Activated CD4-positive, alpha-beta memory T cell treated with anti-CD3 and anti-CD28 coated beads, Interleukin-2, amount 10 ng/mL, durations not matched to agents 7 days and 5 days (primary cell): ENCODE data around the gene PSD. TPM values are rescaled to one million over a fixed set of nuclear protein-coding genes. Genes with fewer than 3 reads are reported as not detected.
A peak's percentile ranks its signal among the peaks of the same experiment; 100 is the strongest.

Source experiments
- CTCF ChIA-PET: fragments of 350-600 bp; sonication (Branson Sonifier 250); formaldehyde crosslinking; loops from one replicate; lab custom pipeline; 2021; ENCODE audit warnings: antibody characterized with exemption, inconsistent platforms; lab: Charles Lee
- POLR2A ChIA-PET: fragments of 350-600 bp; sonication (Branson Sonifier 250); formaldehyde crosslinking; loops from one replicate; lab custom pipeline; 2021; ENCODE audit warnings: antibody characterized with exemption; lab: Charles Lee
- DNase-seq: peaks from one replicate; pipeline ENCODE4 v3.0.0-alpha.2; 2020
- H3K27ac Mint-ChIP-seq: one replicate; pipeline ENCODE4 v1.8.0; 2021; ENCODE audit warnings: mild to moderate bottlenecking, mixed read lengths
- H3K27me3 Mint-ChIP-seq: one replicate; pipeline ENCODE4 v1.8.0; 2021; ENCODE audit warnings: mixed read lengths
- H3K36me3 Mint-ChIP-seq: one replicate; pipeline ENCODE4 v1.8.0; 2021; ENCODE audit warnings: low read depth, mixed read lengths
- H3K4me1 Mint-ChIP-seq: one replicate; pipeline ENCODE4 v1.8.0; 2021; ENCODE audit warnings: mixed read lengths
- H3K4me3 Mint-ChIP-seq: one replicate; pipeline ENCODE4 v1.8.0; 2021; ENCODE audit warnings: mild to moderate bottlenecking, mixed read lengths
- H3K9me3 Mint-ChIP-seq: one replicate; pipeline ENCODE4 v1.8.0; 2021; ENCODE audit warnings: mixed read lengths
- total RNA-seq, 2 experiments: library from RNA; stranded (reverse); gene quantifications; one replicate each; pipeline ENCODE4 v1.2.3, GENCODE V29; 2021

The PSD gene
- total RNA-seq: 1 to 10 TPM; 1.4 TPM

DNA sequence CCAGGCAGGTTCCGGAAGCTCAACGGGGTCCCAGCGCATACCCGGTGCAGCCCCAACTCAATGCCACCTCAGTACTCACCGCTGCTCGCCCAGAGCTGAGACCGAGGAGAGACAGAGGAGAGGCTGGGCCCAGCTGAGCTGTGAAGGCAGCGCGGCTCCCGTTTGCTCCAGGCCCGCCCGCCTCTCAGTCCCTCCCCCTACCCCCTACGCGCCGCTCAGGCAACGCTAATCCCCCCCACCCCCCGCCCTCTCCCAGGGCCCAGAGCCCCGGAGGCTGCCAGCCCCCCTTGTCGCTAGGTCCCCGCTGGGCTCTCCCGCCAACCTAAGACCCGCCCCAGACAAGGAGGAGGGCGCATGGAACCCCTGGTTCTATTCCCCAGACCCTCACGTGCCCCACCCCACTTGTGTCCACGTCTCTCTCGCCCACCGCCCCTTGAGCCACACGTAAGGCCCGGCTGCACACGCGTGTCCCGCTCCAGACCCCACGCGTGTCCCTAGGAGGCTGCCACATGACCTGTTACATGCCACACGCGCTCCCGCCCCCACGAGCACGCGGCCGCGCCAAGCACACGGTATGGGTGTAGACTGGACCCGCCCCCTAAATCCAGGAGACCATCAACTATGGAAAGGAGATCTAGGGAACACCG is at the start of gene PSD:
PSD (minus strand) TSS at position 164 of the 647 bp plus-strand sequence. CDS start 1,747 bp downstream, outside the sequence.
- Mint-ChIP-seq H3K36me3 (peaks cover 9% of the 10 kb centered on the region), H3K27me3 (peaks cover 24% of the 10 kb centered on the region), H3K27ac (no peak within 1 kb of the TSS), H3K4me1 (peaks cover 40% of the 10 kb centered on the region), H3K4me3 (peak within 1 kb of the TSS; percentile 87), H3K9me3 (no peaks in the 10 kb centered on the region)
- ChIA-PET CTCF (no interaction called here), POLR2A (interaction anchor here (1.1 kb wide), 1 partner anchor 13 kb away, joined by 3 read pairs; the partner anchor contains the start of gene CUEDC2)
- DNase-seq: no peak

DNA sequence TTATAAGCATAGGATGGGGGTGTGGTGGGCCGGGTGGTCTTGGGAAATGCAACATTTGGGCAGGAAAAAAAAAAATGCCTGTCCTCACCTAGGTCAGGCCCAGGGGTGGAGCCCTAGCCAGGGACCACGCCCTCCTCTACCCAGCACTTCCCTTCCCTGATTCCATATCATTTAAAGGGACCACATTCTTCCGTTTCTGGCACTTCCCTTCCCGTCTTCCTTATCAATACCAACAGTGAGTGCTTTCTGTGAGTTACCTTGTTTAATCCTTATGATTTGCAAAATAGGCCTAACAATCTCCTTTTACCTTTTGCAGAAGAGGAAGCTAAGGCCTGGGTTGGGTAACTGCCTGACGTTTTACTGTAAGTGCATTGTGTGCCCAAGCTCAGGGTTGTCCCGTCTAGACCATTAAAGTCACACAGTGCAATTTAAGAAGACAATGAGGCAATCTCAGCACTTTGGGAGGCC is 49.4 kb upstream of the PSD start:
- POLR2A ChIA-PET: interaction anchor here (1.2 kb wide), 1 partner anchor 310 kb away, joined by 3 read pairs; no protein-coding TSS in a partner anchor
- CTCF ChIA-PET: interaction anchor here (1.1 to 2.3 kb wide), 2 partner anchors 11 to 69 kb away, joined by 4 to 8 read pairs; no protein-coding TSS in a partner anchor
- no peak overlapping the region for H3K27ac Mint-ChIP-seq
- no peak overlapping the region for H3K4me3 Mint-ChIP-seq
- H3K27me3 Mint-ChIP-seq: no peaks in the 10 kb centered on the region
- peaks cover 7% of the 10 kb centered on the region for H3K36me3 Mint-ChIP-seq
- H3K4me1 Mint-ChIP-seq: peaks cover 14% of the 10 kb centered on the region
- no peaks in the 10 kb centered on the region for H3K9me3 Mint-ChIP-seq
- DNase-seq: no peak

DNA sequence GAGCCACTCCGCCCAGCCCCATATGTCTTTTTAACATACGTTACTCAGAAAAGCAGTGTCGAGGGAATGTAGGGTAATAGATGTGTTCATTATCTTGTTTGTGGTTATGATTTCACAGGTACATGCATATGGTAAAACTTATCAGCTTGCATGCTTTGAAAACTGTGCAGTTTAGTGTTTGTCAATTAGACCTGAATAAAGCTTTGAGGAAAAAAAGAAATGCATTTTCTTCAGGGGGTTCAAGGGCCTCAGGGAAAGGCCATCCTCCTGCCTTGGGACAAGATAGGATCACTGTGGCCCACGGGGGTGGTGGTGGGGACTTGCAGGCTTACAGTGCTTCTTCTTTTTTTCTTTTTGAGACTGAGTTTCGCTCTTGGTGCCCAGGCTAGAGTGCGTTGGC is 48.7 kb upstream of the PSD start:
- no peaks in the 10 kb centered on the region for H3K27me3 Mint-ChIP-seq
- ChIA-PET POLR2A (no interaction called here), CTCF (interaction anchor here (1.1 to 2.3 kb wide), 2 partner anchors 11 to 68 kb away, joined by 4 to 8 read pairs; no protein-coding TSS in a partner anchor)
- H3K36me3 Mint-ChIP-seq: peaks cover 4% of the 10 kb centered on the region
- DNase-seq: no peak
- peaks cover 17% of the 10 kb centered on the region for H3K4me1 Mint-ChIP-seq
- H3K9me3 Mint-ChIP-seq: no peaks in the 10 kb centered on the region
- H3K4me3 Mint-ChIP-seq: no peak overlapping the region
- H3K27ac Mint-ChIP-seq: no peak overlapping the region

DNA sequence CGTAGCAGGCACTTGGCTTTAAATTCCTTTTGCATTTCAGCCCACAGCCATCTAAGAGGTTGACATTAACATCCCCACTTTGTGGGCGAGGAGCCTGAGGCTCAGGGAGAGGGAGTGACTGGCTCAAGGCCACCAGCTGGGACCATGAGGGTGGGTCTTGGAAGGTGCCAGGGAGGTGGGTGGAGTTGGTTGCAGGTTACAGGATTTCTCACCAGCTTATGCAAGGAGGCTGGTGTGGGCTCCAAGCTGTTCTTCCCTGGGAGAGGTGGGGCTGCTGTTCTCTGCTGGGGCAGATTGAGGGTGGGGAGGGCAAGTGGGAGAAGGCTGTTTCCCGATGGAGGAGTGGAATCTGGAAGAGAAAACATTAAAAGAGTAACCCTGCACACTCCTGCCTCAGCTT is 46.9 kb upstream of the PSD start:
- H3K4me1 Mint-ChIP-seq: peaks cover 36% of the 10 kb centered on the region
- H3K36me3 Mint-ChIP-seq: peaks cover 4% of the 10 kb centered on the region
- DNase-seq: no peak
- H3K27me3 Mint-ChIP-seq: no peaks in the 10 kb centered on the region
- no peak overlapping the region for H3K27ac Mint-ChIP-seq
- ChIA-PET POLR2A (interaction anchor here (1.0 kb wide), 1 partner anchor 11 kb away, joined by 3 read pairs; no protein-coding TSS in a partner anchor), CTCF (no interaction called here)
- H3K9me3 Mint-ChIP-seq: no peaks in the 10 kb centered on the region
- no peak overlapping the region for H3K4me3 Mint-ChIP-seq

DNA sequence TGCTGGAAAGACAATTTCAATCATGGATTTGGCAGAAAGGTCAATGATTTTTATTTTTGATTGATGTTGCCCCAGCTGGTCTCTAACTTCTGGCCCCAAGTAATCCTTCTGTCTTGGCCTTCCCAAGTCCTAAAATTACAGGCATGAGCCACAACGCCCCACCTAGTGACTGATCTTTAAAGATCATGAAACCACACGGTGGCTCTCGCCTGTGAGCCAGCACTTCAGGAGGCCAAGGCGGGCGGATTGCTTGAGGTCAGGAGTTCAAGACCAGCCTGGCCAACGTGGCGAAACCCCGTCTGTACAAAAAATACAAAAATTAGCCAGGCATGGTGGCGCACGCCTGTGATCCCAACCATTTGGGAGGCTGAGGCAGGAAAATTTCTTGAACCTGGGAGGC is 45.4 kb upstream of the PSD start:
- ChIA-PET CTCF (interaction anchor here (1.3 kb wide), 1 partner anchor 65 kb away, joined by 6 read pairs; no protein-coding TSS in a partner anchor), POLR2A (interaction anchor here (4.2 kb wide), 1 partner anchor 43 kb away, joined by 18 read pairs; the partner anchor contains the start of gene FBXL15)
- Mint-ChIP-seq H3K4me1 (peaks cover 35% of the 10 kb centered on the region), H3K9me3 (no peaks in the 10 kb centered on the region), H3K4me3 (no peak overlapping the region), H3K27ac (no peak overlapping the region), H3K36me3 (no peaks in the 10 kb centered on the region), H3K27me3 (no peaks in the 10 kb centered on the region)
- no peak for DNase-seq

DNA sequence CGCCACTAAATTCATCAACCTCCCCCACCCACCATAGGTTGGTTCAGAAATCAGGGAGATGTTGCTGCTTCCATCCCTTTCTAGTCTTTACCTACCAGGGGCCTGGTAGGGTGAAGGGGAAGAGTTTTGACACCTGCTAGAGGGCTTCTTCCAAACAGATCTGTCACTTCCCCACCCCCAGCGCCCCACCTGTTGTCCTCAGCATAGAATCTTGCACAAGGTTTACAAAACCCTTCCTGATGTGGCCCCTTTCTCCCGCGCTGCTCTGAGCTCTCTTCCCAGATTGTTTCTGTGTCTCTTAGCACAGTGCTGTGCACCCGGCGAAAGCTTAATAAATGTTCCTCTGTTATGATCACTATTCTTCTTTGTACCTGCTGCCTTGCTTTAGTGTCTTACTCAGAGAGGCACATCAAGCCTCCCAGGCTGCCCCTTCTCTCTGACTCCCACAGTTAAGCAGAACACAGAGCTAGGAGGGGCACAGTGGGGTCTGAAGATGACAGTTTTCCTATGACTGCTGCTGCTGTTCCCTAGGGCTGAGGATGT is 44.0 kb upstream of the PSD start:
- Mint-ChIP-seq H3K4me1 (peaks cover 31% of the 10 kb centered on the region), H3K27me3 (no peaks in the 10 kb centered on the region), H3K4me3 (peak overlapping the region; percentile 84), H3K9me3 (no peaks in the 10 kb centered on the region), H3K36me3 (no peaks in the 10 kb centered on the region), H3K27ac (no peak overlapping the region)
- ChIA-PET POLR2A (interaction anchor here (0.7 to 4.2 kb wide), 9 partner anchors 11 to 222 kb away, joined by 3 to 73 read pairs (median 3); partner anchors contain the start of genes C10orf95, FBXL15, NFKB2 and PITX3), CTCF (interaction anchor here (0.6 to 3.3 kb wide), 7 partner anchors 10 to 111 kb away, joined by 3 to 22 read pairs (median 6); partner anchors contain the start of genes ACTR1A and C10orf95)
- DNase-seq: no peak

DNA sequence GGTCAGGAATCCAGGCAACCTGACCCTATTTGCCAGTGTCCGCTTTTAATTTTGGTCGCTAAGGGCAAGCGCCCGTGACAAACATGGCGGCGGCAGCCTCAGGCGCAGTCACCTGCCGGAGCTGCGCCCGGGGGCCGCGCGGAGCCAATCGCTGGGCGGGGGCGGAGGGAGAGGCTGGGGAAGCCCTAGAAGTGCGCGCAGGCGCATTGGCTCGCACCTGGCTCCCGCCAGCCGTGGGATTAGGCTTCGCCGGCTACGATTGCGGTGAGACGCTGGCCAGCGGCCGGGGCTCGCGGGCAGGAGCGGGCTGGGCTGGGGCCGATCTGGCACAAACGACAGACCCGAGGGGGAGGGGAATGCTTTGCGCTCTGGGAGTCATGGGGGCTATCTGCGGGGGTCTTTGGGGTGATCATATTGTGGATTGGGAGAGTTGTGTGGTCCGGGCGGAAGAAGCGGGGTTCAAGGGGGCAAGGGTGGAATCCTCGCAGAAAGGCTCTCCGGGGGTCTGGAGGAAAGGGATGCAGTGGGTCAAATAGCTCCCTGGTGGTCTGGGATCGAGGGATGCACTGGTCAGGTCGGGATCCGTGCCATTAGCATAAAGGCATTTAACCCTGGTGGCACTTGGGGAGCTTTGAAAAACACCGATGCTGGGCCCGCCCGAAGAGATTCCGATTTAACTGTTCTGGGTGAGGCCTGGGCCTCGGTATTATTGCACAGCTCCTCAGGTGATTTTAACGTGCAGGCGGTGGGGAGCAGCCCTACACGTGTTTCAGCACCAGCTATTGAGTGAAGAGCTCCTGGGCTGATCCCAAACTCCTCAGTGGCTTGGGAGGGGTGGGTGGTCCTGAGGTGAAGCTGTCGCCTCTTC is 42.8 kb upstream of the PSD start:
- H3K9me3 Mint-ChIP-seq: no peaks in the 10 kb centered on the region
- peaks cover 31% of the 10 kb centered on the region for H3K4me1 Mint-ChIP-seq
- DNase-seq: peak; percentile 93
- H3K27ac Mint-ChIP-seq: peak overlapping the region; percentile 60
- CTCF ChIA-PET: interaction anchor here (0.9 to 3.3 kb wide), 11 partner anchors 11 to 122 kb away, joined by 3 to 22 read pairs (median 4); partner anchors contain the start of genes ACTR1A, C10orf95, CUEDC2 and FBXL15
- POLR2A ChIA-PET: interaction anchor here (0.8 to 4.2 kb wide), 17 partner anchors 8 to 220 kb away, joined by 3 to 73 read pairs (median 3); partner anchors contain the start of genes C10orf95, CUEDC2, FBXL15 and GBF1
- no peaks in the 10 kb centered on the region for H3K27me3 Mint-ChIP-seq
- H3K36me3 Mint-ChIP-seq: no peaks in the 10 kb centered on the region
- H3K4me3 Mint-ChIP-seq: peak overlapping the region; percentile 84

DNA sequence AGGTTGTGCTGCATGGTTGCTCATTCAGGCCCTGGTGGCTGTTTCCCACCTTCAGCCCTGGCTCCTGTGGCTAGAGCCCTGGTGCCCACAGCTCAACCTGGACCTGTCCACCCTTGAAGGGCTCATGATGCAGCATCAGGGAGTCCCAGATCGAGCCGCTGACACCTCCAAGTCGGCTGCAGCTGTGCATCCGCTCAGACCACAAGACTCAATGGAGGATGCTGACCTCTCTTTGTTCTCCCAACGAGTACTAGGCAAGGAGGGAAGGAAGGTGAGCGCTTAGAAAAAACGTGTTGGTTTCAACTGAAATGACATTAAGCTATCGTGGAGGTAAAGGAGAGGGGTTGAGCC is 42.2 kb upstream of the PSD start:
- CTCF ChIA-PET: interaction anchor here (0.9 to 3.3 kb wide), 10 partner anchors 10 to 123 kb away, joined by 3 to 22 read pairs (median 4); partner anchors contain the start of genes ACTR1A, C10orf95, CUEDC2 and FBXL15
- Mint-ChIP-seq H3K4me1 (peaks cover 31% of the 10 kb centered on the region), H3K27ac (peak overlapping the region; percentile 60), H3K36me3 (no peaks in the 10 kb centered on the region), H3K9me3 (no peaks in the 10 kb centered on the region), H3K27me3 (no peaks in the 10 kb centered on the region), H3K4me3 (peak overlapping the region; percentile 84)
- DNase-seq: no peak
- POLR2A ChIA-PET: interaction anchor here (1.0 to 4.2 kb wide), 9 partner anchors 8 to 215 kb away, joined by 3 to 73 read pairs (median 4); partner anchors contain the start of genes C10orf95, CUEDC2, FBXL15 and GBF1

DNA sequence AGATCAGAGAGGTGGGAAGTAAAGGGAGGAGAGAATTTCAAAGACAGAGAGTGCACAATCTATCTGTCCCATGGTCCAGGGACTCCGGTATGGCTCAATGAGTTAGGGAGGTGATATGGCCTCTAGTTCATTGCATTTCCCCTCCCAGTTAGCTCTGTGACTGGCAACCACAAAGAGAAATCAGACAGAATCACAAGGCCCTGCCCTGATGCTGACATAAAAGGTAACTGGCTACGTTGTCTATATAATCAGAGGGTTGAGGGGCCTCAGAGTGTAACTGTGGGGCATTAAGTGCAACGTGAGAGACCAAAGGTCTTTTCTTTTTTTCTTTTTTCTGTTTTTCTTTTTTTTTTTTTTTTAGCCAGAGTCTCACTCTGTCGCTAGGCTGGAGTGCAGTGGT is 40.1 kb upstream of the PSD start:
- ChIA-PET POLR2A (no interaction called here), CTCF (interaction anchor here (0.6 to 0.7 kb wide), 2 partner anchors 10 to 44 kb away, joined by 3 to 5 read pairs; partner anchors contain the start of gene ACTR1A)
- no peak overlapping the region for H3K27ac Mint-ChIP-seq
- H3K9me3 Mint-ChIP-seq: no peaks in the 10 kb centered on the region
- DNase-seq: no peak
- H3K4me3 Mint-ChIP-seq: no peak overlapping the region
- peaks cover 6% of the 10 kb centered on the region for H3K36me3 Mint-ChIP-seq
- no peaks in the 10 kb centered on the region for H3K27me3 Mint-ChIP-seq
- H3K4me1 Mint-ChIP-seq: peaks cover 32% of the 10 kb centered on the region

DNA sequence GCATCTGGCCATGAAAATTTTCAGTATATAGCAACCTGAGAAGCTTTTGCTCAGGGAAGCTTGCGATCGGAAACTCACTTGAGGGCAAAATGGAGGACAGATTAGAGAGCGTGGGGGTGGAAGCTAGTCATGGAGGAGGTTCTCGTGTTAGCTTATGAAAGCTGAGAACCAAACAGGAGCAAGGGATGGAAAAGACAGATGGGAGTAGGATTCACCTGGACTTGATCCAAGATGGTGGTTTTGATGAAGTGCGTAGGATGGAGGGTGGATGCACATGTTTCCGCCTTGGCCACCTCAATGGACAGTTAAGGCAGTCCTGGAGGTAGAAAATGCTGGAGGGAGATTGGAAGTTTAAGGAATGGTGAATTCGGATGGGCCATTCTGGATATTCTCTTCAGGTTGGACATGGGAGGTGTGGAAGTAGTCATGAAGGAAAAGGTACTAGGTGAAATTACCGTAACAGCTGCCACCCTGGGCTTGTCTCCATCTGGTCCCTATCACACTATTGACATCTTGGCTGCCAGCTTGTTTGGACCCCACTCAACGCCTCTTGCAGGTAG is 39.1 kb upstream of the PSD start:
- H3K27ac Mint-ChIP-seq: no peak overlapping the region
- no peaks in the 10 kb centered on the region for H3K27me3 Mint-ChIP-seq
- ChIA-PET POLR2A (interaction anchor here (0.7 kb wide), 1 partner anchor 9 kb away, joined by 3 read pairs; no protein-coding TSS in a partner anchor), CTCF (interaction anchor here (1.0 kb wide), 1 partner anchor 226 kb away, joined by 3 read pairs; no protein-coding TSS in a partner anchor)
- H3K4me1 Mint-ChIP-seq: peaks cover 37% of the 10 kb centered on the region
- no peak for DNase-seq
- peaks cover 11% of the 10 kb centered on the region for H3K36me3 Mint-ChIP-seq
- no peak overlapping the region for H3K4me3 Mint-ChIP-seq
- H3K9me3 Mint-ChIP-seq: no peaks in the 10 kb centered on the region

DNA sequence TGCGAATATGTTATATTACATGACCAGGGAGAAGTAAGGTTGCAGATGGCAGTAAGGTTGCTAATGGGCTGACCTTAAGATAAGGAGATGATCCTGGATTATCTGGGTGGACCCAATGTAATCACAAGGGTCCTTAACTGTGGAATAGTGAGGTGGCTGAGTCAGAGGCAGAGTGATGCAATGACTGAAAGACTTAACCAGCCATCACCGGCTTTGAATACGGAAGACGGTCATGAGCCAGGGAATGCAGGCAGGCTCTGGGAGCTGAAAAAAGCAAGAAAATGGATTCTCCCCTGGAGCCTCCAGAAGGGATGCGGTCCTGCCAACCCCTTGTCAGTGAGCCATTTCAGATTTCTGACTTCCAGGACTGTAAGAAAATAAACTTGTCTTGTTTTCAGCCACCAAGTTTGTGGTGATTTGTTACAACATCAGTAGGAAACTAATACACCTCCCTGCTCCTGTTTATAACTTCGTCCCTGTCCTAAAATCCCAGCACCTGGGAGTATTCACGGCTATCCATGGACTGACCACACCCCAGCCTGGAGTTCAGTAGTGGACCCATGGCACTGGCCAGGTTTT is 37.4 kb upstream of the PSD start:
- peaks cover 34% of the 10 kb centered on the region for H3K4me1 Mint-ChIP-seq
- ChIA-PET POLR2A (no interaction called here), CTCF (no interaction called here)
- no peak overlapping the region for H3K27ac Mint-ChIP-seq
- peaks cover 15% of the 10 kb centered on the region for H3K36me3 Mint-ChIP-seq
- H3K9me3 Mint-ChIP-seq: no peaks in the 10 kb centered on the region
- H3K27me3 Mint-ChIP-seq: no peaks in the 10 kb centered on the region
- DNase-seq: no peak
- H3K4me3 Mint-ChIP-seq: no peak overlapping the region
